Measurements from ENCODE around the gene IRF2. TPM values are rescaled to one million over a fixed set of nuclear protein-coding genes. Genes with fewer than 3 reads are reported as not detected.

Gene IRF2
- polyA plus RNA-seq, 1 donor from 2014 or later: 105 TPM

DNA sequence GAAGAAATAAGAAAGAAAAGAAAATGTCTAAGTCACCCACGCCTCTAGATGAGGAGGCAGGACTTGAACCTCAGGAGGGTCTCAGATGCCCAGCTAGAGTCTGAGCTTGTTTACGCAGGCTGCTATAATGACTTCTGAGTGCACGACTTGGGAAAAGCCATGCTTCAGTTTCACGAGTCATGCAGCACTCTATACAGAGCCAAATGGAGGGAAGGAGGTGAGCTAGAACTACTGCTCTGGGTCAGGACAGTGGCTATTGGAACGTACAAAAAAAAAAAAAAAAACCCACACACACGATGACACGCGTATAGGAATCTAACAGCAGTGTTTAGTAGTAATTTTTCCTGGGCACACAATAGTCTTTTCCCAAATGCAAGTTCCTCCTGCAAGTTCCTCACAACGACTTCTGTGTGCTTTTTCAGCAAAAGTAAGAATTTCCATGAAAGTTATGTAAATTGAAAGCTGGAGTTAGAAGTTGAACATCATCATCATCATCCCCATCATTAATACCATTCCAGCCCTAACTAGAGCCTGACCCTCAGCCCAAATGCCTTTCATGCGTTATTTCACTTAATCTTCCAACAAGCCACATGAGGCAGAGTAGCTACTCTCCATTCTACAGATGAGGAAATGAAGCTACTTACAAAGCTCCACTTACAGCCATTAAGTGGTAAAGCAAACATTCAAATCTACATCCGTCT lies 36.6 kb downstream of the IRF2 start:
- no peaks in the 10 kb centered on the region for H3K27me3 Mint-ChIP-seq
- H3K36me3 Mint-ChIP-seq: no peaks in the 10 kb centered on the region
- no peak overlapping the region for H3K27ac Mint-ChIP-seq
- peak overlapping the region in 2 of 4 donors; percentile 12 to 34 for H3K4me3 Mint-ChIP-seq
- no peaks in the 10 kb centered on the region for H3K9me3 Mint-ChIP-seq
- H3K4me1 Mint-ChIP-seq: peaks cover 29 to 58% (median 42%) of the 10 kb centered on the region in 3 donors

DNA sequence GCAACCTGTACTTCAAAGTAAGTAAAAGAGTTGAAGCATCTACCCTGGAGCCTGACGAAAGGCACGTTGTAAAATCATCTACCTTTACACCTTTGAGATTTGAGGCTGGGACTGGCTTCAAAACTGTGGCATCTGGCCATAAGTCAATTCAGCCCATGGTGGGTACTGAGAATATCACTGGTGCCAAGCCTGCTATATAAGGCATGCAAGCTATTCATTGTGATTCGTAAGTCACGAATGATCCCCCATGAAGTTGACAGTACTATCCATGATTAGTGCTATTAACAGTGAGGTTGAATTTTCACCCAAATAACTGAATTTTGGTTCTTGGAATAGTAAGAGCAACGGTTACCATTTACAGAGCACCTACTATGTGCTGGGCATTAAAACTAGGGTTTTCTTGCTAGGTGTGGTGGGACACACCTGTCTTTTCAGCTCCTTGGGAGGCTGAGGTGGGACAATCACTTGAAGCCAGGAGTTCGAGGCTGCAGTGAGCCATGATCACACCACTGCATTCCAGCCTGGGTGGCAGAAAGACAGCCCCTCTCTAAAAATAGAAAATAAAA lies 39.8 kb downstream of the IRF2 start:
- no peaks in the 10 kb centered on the region for H3K27me3 Mint-ChIP-seq
- no peaks in the 10 kb centered on the region for H3K9me3 Mint-ChIP-seq
- no peaks in the 10 kb centered on the region for H3K36me3 Mint-ChIP-seq
- no peak overlapping the region for H3K27ac Mint-ChIP-seq
- H3K4me3 Mint-ChIP-seq: no peak overlapping the region
- H3K4me1 Mint-ChIP-seq: peaks cover 31 to 55% (median 45%) of the 10 kb centered on the region in 3 donors

DNA sequence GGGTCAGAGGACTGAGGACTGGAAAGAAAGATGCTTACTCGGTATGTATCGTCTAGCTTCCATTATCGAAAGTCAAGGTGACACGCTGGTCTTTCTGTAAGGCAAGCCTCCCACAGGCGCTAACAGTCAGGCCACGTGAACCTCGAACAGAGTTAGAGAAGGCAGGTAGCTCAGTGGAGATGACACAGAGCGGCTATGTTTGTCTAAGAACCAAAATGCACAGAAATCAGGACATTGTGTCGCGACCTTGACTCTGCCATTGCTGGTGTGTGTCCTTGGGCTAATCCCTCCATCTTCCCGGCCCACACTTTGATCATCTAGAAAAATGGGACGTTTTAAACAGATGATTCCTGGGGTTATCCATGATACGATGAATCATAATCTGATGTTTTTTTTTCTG lies 40.3 kb downstream of the IRF2 start:
- peak overlapping the region in 1 of 4 donors; percentile 21 for H3K4me3 Mint-ChIP-seq
- no peaks in the 10 kb centered on the region for H3K9me3 Mint-ChIP-seq
- no peaks in the 10 kb centered on the region for H3K36me3 Mint-ChIP-seq
- no peaks in the 10 kb centered on the region for H3K27me3 Mint-ChIP-seq
- H3K27ac Mint-ChIP-seq: no peak overlapping the region
- peaks cover 31 to 55% (median 46%) of the 10 kb centered on the region in 3 donors for H3K4me1 Mint-ChIP-seq

DNA sequence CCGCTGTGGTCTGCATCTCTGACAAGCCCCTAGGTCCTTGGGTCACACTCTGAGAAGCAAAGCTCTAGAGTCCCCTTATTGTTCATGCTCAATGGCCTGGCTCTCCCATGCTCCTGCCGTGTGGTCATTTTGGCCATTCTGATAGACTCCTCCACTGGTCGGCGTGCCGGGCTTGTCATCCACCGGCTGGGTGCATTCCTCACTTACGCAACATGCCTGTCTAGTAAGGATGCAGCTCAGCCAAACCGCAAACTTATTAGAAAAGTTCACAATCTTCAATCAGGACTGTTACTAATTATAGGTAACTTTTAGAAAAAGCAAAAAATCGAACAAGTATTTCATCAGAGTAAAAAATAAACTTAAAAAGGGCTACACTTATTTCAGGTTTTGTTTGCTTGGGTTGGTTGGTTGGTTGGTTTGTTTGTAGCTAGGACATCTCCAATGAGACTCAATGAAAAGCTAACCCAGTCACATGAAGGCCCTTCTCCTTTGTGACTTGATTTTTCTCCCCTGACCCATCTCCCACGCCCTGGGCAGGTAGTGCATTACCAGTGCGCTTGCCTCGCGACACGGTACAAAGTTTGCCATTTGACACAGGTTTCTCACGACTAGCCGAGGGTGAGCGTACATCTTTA lies 41.0 kb downstream of the IRF2 start:
- no peaks in the 10 kb centered on the region for H3K27me3 Mint-ChIP-seq
- no peak overlapping the region for H3K4me3 Mint-ChIP-seq
- no peaks in the 10 kb centered on the region for H3K36me3 Mint-ChIP-seq
- peak overlapping the region in 2 of 3 donors; percentile 65 to 94 for H3K27ac Mint-ChIP-seq
- H3K4me1 Mint-ChIP-seq: peaks cover 25 to 49% (median 42%) of the 10 kb centered on the region in 3 donors
- H3K9me3 Mint-ChIP-seq: no peaks in the 10 kb centered on the region

DNA sequence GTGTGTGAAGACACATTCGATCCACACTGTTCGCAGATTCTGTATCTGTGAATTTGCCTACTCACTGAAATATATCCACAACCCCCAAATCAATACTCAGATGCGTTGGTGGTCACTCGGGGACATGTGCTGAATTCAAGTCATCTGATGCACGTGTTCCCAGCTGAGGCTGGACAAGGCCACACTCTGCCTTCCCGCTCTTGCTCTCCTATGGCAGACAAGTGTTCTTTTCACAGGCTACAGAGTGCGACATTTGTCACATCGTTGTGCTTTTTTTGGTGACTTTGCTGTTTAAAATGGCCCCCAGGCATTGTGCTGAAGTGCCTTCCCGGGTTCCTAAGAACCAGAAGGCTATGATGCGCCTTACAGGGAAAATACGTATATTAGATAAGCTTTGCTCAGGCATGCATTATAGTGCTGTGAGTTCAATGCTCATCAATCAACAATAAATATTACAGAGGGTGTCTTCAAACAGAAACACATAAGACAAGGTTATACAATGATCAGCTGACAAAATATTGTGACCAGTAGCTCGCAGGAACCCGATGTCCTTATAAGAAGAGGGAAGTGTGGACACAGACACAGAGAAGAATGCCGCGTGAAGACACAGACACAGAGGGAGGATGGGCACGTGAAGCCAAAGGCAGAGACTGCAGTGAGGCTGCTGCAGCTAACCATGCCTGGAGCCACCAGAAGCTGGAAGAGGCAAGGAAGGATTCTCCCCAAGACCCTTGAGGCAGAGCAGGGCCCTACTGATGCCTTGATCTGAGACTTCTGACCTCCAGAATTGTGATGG lies 42.0 kb downstream of the IRF2 start:
- Mint-ChIP-seq H3K27me3 (no peaks in the 10 kb centered on the region), H3K9me3 (no peaks in the 10 kb centered on the region), H3K27ac (peak overlapping the region in 1 of 3 donors; percentile 94), H3K36me3 (no peaks in the 10 kb centered on the region), H3K4me1 (peaks cover 19 to 38% (median 38%) of the 10 kb centered on the region in 3 donors), H3K4me3 (no peak overlapping the region)

DNA sequence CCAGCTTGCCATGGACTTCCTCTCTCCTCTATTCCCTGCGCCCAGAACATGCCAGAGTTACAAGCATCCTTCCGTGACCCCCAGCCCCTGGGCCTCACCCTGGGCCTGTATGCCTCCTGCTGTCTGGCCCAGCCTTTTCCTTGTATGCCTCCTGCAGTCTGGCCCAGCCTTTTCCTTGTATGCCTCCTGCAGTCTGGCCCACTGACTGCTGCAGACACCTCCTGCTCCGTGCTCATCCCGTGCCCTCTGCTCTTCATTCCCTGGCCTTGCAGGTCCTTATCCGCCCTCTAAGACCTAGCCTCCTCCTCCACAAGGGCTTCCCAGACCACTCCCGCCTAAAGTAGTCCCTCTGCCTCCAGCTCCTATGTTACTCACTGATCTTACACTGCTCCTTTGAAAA lies 44.2 kb downstream of the IRF2 start:
- H3K4me3 Mint-ChIP-seq: no peak overlapping the region
- no peak overlapping the region for H3K27ac Mint-ChIP-seq
- H3K9me3 Mint-ChIP-seq: no peaks in the 10 kb centered on the region
- H3K36me3 Mint-ChIP-seq: no peaks in the 10 kb centered on the region
- no peaks in the 10 kb centered on the region for H3K27me3 Mint-ChIP-seq
- peaks cover 15 to 38% (median 37%) of the 10 kb centered on the region in 3 donors for H3K4me1 Mint-ChIP-seq

DNA sequence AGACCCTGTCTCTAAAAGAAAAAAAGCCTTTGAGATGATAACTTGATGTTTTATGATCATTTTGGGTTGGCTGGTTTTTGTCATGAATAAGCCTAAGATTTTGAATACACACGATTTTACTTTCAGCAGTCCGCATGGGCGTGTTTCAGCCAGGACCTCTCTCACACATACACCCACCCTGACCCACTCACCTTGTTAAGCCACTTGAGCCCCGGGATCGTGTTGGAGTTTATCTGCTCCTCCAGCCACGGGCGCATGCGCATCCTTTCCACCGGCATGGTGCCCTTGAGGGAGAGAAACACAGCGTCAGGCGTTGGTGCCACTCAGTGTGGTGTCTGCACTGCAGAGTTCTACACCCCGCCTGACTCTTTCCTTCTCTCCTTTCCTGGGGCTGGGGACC lies 45.6 kb downstream of the IRF2 start:
- no peak overlapping the region for H3K4me3 Mint-ChIP-seq
- H3K27ac Mint-ChIP-seq: no peak overlapping the region
- no peaks in the 10 kb centered on the region for H3K27me3 Mint-ChIP-seq
- no peaks in the 10 kb centered on the region for H3K36me3 Mint-ChIP-seq
- peaks cover 19 to 40% (median 38%) of the 10 kb centered on the region in 3 donors for H3K4me1 Mint-ChIP-seq
- H3K9me3 Mint-ChIP-seq: peaks cover 0 to 1% (median 0%) of the 10 kb centered on the region in 3 donors

DNA sequence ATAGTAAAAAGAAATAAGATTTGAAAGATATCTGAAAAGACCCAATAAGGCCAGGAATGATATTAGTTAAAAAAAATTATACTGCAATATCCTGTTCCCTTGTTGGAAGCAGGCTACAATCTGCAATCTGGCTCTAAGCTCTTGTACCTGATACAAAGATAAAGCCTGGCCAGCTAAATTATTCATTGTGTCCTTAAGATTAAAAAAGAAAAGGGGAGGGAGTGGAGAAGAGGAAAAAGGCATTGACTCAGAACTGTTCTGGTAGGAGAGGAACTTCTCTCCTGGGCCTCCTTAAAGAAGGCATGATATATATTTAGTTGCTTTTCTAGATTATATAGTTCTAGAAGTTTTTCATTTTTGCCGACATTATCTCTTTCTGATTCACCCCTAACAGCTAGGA lies 46.7 kb downstream of the IRF2 start:
- Mint-ChIP-seq H3K4me3 (peak overlapping the region in 1 of 4 donors; percentile 3), H3K36me3 (peaks cover 5% of the 10 kb centered on the region), H3K4me1 (peaks cover 24 to 42% (median 37%) of the 10 kb centered on the region in 3 donors), H3K27ac (peak overlapping the region in 1 of 3 donors; percentile 36), H3K27me3 (no peaks in the 10 kb centered on the region), H3K9me3 (peaks cover 0 to 1% (median 0%) of the 10 kb centered on the region in 3 donors)

DNA sequence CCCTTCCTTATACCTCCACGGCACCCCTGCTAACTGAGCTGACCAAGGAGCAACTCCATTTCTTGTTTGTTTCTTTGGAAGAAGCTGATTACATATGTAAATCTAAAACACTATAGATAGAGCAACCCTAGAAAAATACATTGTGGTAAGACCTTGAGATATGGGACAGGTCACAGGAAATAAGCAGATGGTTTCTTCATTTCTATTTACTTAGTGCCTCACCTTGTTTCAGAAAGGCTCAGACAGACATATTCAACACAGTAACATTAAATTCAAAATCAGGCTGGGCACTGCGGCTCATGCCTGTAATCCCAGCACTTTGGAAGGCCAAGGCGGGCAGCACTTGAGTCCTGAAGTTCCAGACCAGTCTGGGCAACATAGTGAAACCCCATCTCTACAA lies 47.3 kb downstream of the IRF2 start:
- H3K27ac Mint-ChIP-seq: peak overlapping the region in 2 of 3 donors; percentile 51 to 68

DNA sequence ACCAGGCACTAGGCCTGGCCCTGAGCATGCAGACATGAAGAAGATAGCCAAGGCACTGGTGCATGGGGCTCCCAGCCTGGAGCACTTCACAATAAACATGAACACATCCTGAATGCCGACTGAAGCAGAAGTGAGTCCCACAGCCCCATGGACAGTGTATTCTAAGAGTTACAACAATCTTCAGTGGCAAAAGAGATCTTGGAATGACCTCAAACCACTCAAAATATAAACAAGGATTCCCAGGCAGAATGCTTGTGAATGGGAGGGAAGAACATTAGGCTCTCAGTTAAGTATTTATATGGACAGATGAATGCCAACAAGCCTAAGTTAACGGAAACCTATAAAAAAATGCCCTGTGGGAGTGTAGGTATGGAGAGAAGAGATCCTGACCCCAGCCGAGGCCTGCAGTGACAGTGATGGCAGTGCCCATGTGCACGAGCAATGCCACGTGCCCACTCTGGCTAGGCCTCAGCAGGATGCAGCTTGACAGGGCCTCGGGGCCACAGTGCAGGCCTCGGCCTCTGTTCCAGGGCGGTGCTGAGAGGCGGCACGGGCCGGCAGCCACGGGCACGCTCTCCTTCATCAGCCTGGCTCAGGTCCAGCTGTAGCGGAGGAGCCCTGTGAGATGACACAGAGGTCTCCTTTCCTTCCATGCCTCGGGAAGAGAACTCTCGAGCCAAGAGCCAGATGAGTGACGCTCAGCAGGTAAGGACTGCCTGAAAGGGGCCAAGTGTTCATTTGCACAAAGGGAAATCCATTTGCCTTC lies 49.2 kb downstream of the IRF2 start:
- peak overlapping the region in 1 of 3 donors; percentile 84 for H3K27ac Mint-ChIP-seq
- H3K9me3 Mint-ChIP-seq: peaks cover 0 to 4% (median 4%) of the 10 kb centered on the region in 3 donors
- H3K36me3 Mint-ChIP-seq: peaks cover 7% of the 10 kb centered on the region
- H3K4me3 Mint-ChIP-seq: no peak overlapping the region
- H3K4me1 Mint-ChIP-seq: peaks cover 38 to 51% (median 51%) of the 10 kb centered on the region in 3 donors
- no peaks in the 10 kb centered on the region for H3K27me3 Mint-ChIP-seq

More for the DNA sequence above, 47.3 kb downstream of the IRF2 start:
- Mint-ChIP-seq H3K36me3 (peaks cover 7% of the 10 kb centered on the region), H3K9me3 (peaks cover 0 to 4% (median 4%) of the 10 kb centered on the region in 3 donors), H3K4me3 (no peak overlapping the region), H3K27me3 (no peaks in the 10 kb centered on the region), H3K4me1 (peaks cover 25 to 41% (median 37%) of the 10 kb centered on the region in 3 donors)

DNA sequence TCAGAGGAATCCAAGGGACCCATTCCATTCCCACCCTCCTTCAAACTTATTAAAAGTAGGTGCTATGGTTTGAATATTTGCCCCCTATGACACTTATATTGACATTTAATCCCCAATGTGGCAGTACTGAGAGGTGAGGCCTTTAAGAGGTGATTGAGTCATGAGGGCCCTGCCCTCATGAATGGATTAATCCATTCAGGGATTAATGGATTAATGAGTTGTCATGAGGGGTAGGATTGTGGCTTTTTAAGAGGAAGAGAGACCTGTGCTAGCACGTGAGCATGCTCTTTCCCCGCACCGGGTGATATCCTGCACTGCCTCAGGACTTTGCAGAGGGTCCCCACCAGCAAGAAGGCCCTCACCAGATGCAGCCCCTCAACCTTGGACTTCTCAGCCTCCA lies 50.1 kb downstream of the IRF2 start:
- no peak overlapping the region for H3K4me3 Mint-ChIP-seq
- H3K27ac Mint-ChIP-seq: peak overlapping the region in 1 of 3 donors; percentile 16
- H3K27me3 Mint-ChIP-seq: no peaks in the 10 kb centered on the region
- H3K9me3 Mint-ChIP-seq: peaks cover 0 to 4% (median 4%) of the 10 kb centered on the region in 3 donors
- peaks cover 7% of the 10 kb centered on the region for H3K36me3 Mint-ChIP-seq
- peaks cover 41 to 48% (median 45%) of the 10 kb centered on the region in 3 donors for H3K4me1 Mint-ChIP-seq

DNA sequence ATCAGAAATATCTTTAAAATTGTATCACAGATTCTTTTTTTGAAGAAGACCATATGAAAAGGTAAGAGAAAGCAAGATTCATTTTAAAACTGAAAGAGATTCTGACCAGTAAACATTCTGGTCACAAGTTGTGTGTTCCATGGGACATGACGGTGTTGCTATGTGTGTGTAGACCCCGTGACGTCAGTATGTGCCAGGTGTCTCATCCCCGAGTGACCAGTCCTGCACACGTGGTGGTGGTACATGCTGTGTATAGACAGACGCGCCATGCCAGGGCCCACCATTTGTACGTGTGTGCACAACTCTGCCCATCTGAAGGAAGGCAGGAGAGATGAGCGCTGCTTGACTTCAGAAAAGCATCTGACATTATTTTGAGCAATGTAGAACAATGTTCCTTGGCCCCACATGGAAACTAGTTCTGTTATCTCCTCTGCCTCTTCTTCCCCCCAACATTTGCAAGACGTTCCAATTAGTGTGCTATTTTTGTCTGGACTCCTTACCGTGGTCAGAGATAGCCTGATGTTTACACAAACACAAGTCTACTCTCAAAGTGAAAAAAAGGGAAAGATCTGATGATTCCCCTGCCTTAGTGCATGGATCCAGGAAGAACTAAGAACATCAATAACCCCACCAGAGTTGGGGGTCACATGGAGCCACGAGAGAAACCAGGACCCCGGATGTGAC lies 51.2 kb downstream of the IRF2 start:
- Mint-ChIP-seq H3K4me3 (peak overlapping the region in 2 of 4 donors; percentile 14 to 70), H3K27me3 (no peaks in the 10 kb centered on the region), H3K27ac (peak overlapping the region; percentile 24 to 87 (median 27)), H3K36me3 (peaks cover 10% of the 10 kb centered on the region), H3K9me3 (peaks cover 0 to 4% (median 4%) of the 10 kb centered on the region in 3 donors), H3K4me1 (peaks cover 50 to 53% (median 52%) of the 10 kb centered on the region in 3 donors)

DNA sequence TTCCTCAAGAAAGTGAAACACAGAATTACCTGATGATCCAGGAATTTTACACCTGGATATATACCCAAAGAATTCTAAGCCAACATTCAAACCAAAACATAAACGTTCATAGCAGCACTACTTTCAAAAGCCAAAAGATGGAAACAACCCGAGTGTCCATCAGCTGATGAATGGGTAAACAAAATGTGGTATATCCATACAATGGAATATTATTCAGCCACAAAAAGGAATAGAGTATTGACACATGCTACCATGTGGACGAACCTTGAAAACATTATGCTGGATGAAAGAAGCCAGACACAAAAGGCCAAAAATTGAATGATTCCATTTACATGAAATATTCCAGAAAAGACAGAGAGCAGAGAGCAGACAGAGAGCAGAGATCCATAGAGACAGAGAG lies 52.0 kb downstream of the IRF2 start:
- no peaks in the 10 kb centered on the region for H3K27me3 Mint-ChIP-seq
- peak overlapping the region in 3 of 4 donors; percentile 51 to 91 (median 60) for H3K4me3 Mint-ChIP-seq
- peaks cover 52 to 59% (median 53%) of the 10 kb centered on the region in 3 donors for H3K4me1 Mint-ChIP-seq
- peaks cover 10% of the 10 kb centered on the region for H3K36me3 Mint-ChIP-seq
- H3K27ac Mint-ChIP-seq: peak overlapping the region in 2 of 3 donors; percentile 87
- H3K9me3 Mint-ChIP-seq: peaks cover 0 to 4% (median 4%) of the 10 kb centered on the region in 3 donors

Data from IgD-negative memory B cell (primary cell).